Measurements from ENCODE around the gene CDK5RAP2.

DNA sequence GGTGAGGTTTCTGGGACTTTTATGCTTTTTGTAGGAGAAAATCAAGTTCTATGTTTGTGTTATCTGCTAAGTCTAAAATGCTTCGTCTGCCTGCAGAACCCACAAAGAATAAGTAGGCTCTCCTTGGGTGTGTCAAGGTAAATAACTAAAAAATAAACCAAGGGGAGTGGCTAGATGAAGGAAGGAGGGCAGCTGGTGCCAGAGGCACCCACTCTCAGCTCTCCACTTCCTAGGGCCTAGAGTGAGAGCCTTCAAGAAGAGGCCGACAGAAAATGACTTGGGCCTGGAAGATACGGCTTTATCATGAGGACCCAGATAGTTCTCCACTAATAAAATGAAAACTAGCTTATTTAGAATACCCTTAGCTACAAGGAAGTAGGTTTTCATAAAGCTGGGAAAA lies 147.4 kb downstream of the CDK5RAP2 start:
- TF ChIP-seq, protein P1, sequence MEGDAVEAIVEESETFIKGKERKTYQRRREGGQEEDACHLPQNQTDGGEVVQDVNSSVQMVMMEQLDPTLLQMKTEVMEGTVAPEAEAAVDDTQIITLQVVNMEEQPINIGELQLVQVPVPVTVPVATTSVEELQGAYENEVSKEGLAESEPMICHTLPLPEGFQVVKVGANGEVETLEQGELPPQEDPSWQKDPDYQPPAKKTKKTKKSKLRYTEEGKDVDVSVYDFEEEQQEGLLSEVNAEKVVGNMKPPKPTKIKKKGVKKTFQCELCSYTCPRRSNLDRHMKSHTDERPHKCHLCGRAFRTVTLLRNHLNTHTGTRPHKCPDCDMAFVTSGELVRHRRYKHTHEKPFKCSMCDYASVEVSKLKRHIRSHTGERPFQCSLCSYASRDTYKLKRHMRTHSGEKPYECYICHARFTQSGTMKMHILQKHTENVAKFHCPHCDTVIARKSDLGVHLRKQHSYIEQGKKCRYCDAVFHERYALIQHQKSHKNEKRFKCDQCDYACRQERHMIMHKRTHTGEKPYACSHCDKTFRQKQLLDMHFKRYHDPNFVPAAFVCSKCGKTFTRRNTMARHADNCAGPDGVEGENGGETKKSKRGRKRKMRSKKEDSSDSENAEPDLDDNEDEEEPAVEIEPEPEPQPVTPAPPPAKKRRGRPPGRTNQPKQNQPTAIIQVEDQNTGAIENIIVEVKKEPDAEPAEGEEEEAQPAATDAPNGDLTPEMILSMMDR (IDR thresholded peaks at IDR 0.05): no peak
- TF ChIP-seq POLR2A (IDR thresholded peaks at IDR 0.05) (no peak), EP300 (IDR thresholded peaks at IDR 0.05) (no peak)
